ENCODE data around the gene GPC5. TPM values are rescaled to one million over a fixed set of nuclear protein-coding genes. Genes with fewer than 3 reads are reported as not detected.

Gene GPC5
- total and polyA plus RNA-seq, 9 of the 15 experiments (the other 6 are each of a cell fraction or from before 2014, with no cell fraction given): 0.18 to 0.27 TPM; not detected in 7

GRCh38 chr13:91962946-91963345 lies 564.5 kb downstream of the GPC5 start (continued):
- no peak for TF ChIP-seq HES1 (IDR thresholded peaks at IDR 0.05; ENCODE audit: low read depth)

GRCh38 chr13:91965511-91965910 lies 567.1 kb downstream of the GPC5 start:
- no TSS peak for BruUV-seq (replicated peaks)
- H3K4me1 ChIP-seq (replicated peaks in 1 of 2; ENCODE audit: control insufficient read depth in 2 of 2, insufficient read depth in 2 of 2, low read length in 2 of 2): no peaks in the 10 kb centered on the region
- no peaks in the 10 kb centered on the region for H3K9me1 ChIP-seq (ENCODE audit: control insufficient read depth, insufficient read depth, low read length)
- H3K4me3 ChIP-seq: no peak overlapping the region
- no peak overlapping the region for H3K9ac ChIP-seq (ENCODE audit: insufficient read depth in 1 of 2, low read depth in 2 of 2, low read length in 2 of 2)
- H4K20me1 ChIP-seq (replicated peaks; ENCODE audit: control insufficient read depth, insufficient read depth, low read length): no peaks in the 10 kb centered on the region
- FAIRE-seq (no peak), DNase-seq (ENCODE audit: extremely low read depth in 1 of 4, low spot score in 3 of 4) (no peak), ATAC-seq (no peak)
- H2AFZ ChIP-seq (ENCODE audit: low read depth, low read length): no peak overlapping the region
- POLR2A ChIA-PET: no interaction called here
- H3K9me3 ChIP-seq (replicated peaks; ENCODE audit: control insufficient read depth, insufficient read depth, low read depth, low read length): no peaks in the 10 kb centered on the region
- CTCF ChIA-PET (ENCODE audit: low intra/inter-chr PET ratio): no interaction called here
- intact Hi-C loops (cut with micrococcal nuclease) (no loop called here), in situ Hi-C loops (cut with MboI) (no loop called here)
- no peaks in the 10 kb centered on the region for H3K36me3 ChIP-seq (ENCODE audit: control insufficient read depth, insufficient read depth, low read length)
- H3K27ac ChIP-seq (ENCODE audit: extremely low read depth, low read depth, low read length): no peak overlapping the region
- H3K4me2 ChIP-seq (ENCODE audit: insufficient read depth, low read length): no peak overlapping the region
- TF ChIP-seq ZNF668 (CRISPR knock-in tag; IDR thresholded peaks at IDR 0.05) (no peak), CBFA2T2 (conservative IDR thresholded peaks at IDR 0.05) (no peak), BRF1 (IDR thresholded peaks at IDR 0.05; ENCODE audit: borderline replicate concordance, extremely low read depth, insufficient read length) (no peak), ATF2 (CRISPR knock-in tag; IDR thresholded peaks at IDR 0.05) (no peak), JUNB (CRISPR knock-in tag; conservative IDR thresholded peaks at IDR 0.05) (no peak), KLF10 (CRISPR knock-in tag; IDR thresholded peaks at IDR 0.05) (no peak), MAFG (tag; conservative IDR thresholded peaks at IDR 0.05) (no peak)
- 10% methylated on average over 2 of the region's 2 CpGs for WGBS (ENCODE audit: insufficient coverage, low coverage, missing lambda C conversion rate)
- H3K27me3 ChIP-seq (ENCODE audit: control insufficient read depth in 2 of 2, insufficient read depth in 2 of 2, low read length in 2 of 2): no peaks in the 10 kb centered on the region
- H3K79me2 ChIP-seq (ENCODE audit: control insufficient read depth, insufficient read depth, low read length): no peaks in the 10 kb centered on the region
